Measurements from ENCODE around the gene GABRG3. TPM values are rescaled to one million over a fixed set of nuclear protein-coding genes. Genes with fewer than 3 reads are reported as not detected.
A peak's percentile ranks its signal among the peaks of the same experiment; 100 is the strongest.

Gene GABRG3
- total and polyA plus RNA-seq, 9 of the 15 experiments (the other 6 are each of a cell fraction or from before 2014, with no cell fraction given), result 4.0 to 15.1 (median 11.2) TPM

GRCh38 chr15:27427276-27427675 lies 456.3 kb downstream of the GABRG3 start (continued):
- TF ChIP-seq THAP12 (CRISPR knock-in tag; IDR thresholded peaks at IDR 0.05) (no peak), HDAC1 (IDR thresholded peaks at IDR 0.05) (no peak)

GRCh38 chr15:27428151-27428550 lies 457.2 kb downstream of the GABRG3 start:
- H2AFZ ChIP-seq (ENCODE audit: low read depth, low read length), result no peak overlapping the region
- H3K27ac ChIP-seq (ENCODE audit: extremely low read depth, low read depth, low read length), result no peak overlapping the region
- 81% methylated on average over 3 of the region's 3 CpGs for WGBS (ENCODE audit: insufficient coverage, low coverage, missing lambda C conversion rate)
- no peaks in the 10 kb centered on the region; the same call in 2 of the 3 replicates for H3K79me2 ChIP-seq (ENCODE audit: control insufficient read depth, insufficient read depth, low read length)
- no peaks in the 10 kb centered on the region for H3K36me3 ChIP-seq (ENCODE audit: control insufficient read depth, insufficient read depth, low read length)
- peaks cover 2% of the 10 kb centered on the region for H3K9me3 ChIP-seq (replicated peaks; ENCODE audit: control insufficient read depth, insufficient read depth, low read depth, low read length)
- H3K27me3 ChIP-seq (ENCODE audit: control insufficient read depth in 2 of 2, insufficient read depth in 2 of 2, low read length in 2 of 2), result no peaks in the 10 kb centered on the region
- CTCF ChIA-PET (ENCODE audit: low intra/inter-chr PET ratio), result interaction anchor here (1.0 kb wide), 1 partner anchor 13 kb away, joined by 4 read pairs; no protein-coding TSS in a partner anchor
- in situ Hi-C loops (cut with MboI), result no loop called here
- FAIRE-seq (peak; percentile 11), DNase-seq (ENCODE audit: extremely low read depth in 1 of 4, low spot score in 3 of 4) (no peak), ATAC-seq (no peak)
- intact Hi-C loops (cut with micrococcal nuclease), result no loop called here
- POLR2A ChIA-PET, result no interaction called here
- no peaks in the 10 kb centered on the region for H4K20me1 ChIP-seq (replicated peaks; ENCODE audit: control insufficient read depth, insufficient read depth, low read length)
- no TSS peak for BruUV-seq (replicated peaks)
- H3K4me3 ChIP-seq, result no peak overlapping the region
- H3K4me2 ChIP-seq (ENCODE audit: insufficient read depth, low read length), result no peak overlapping the region
- no peaks in the 10 kb centered on the region for H3K9me1 ChIP-seq (ENCODE audit: control insufficient read depth, insufficient read depth, low read length)
- no peaks in the 10 kb centered on the region for H3K4me1 ChIP-seq (replicated peaks in 1 of 2; ENCODE audit: control insufficient read depth in 2 of 2, insufficient read depth in 2 of 2, low read length in 2 of 2)
- no peak overlapping the region for H3K9ac ChIP-seq (ENCODE audit: insufficient read depth in 1 of 2, low read depth in 2 of 2, low read length in 2 of 2)
- TF ChIP-seq ZSCAN32 (CRISPR knock-in tag; IDR thresholded peaks at IDR 0.05) (no peak), BRD9 (IDR thresholded peaks at IDR 0.05; ENCODE audit: low read depth, partially characterized antibody) (no peak), SMARCC2 (IDR thresholded peaks at IDR 0.05; ENCODE audit: low read depth) (no peak), DLX4 (CRISPR knock-in tag; IDR thresholded peaks at IDR 0.05) (no peak), ZKSCAN3 (CRISPR knock-in tag; IDR thresholded peaks at IDR 0.05) (no peak), RBM22 (IDR thresholded peaks at IDR 0.05; ENCODE audit: low read depth, low read length, poor library complexity, severe bottlenecking) (no peak), POLR2G (IDR thresholded peaks at IDR 0.05; ENCODE audit: low read depth, low read length) (no peak), TRIM25 (IDR thresholded peaks at IDR 0.05; ENCODE audit: borderline replicate concordance) (no peak), ZNF174 (CRISPR knock-in tag; IDR thresholded peaks at IDR 0.05) (no peak), IRF2 (CRISPR knock-in tag; IDR thresholded peaks at IDR 0.05) (no peak), TSHZ1 (CRISPR knock-in tag; IDR thresholded peaks at IDR 0.05) (no peak)

Data from K562 (cell line).